Right atrium auricular region (tissue), 2 donors: ENCODE results near the gene CRTC2. TPM values are rescaled to one million over a fixed set of nuclear protein-coding genes. Genes with fewer than 3 reads are reported as not detected.
A peak's percentile ranks its signal among the peaks of the same experiment; 100 is the strongest.

ENCODE experiments used
- DNase-seq: peaks from one replicate; pipeline ENCODE4 v3.0.0-alpha.2; 2019; ENCODE audit warnings: low spot score
- H3K27ac ChIP-seq, 2 donors: fragments of 200-600 bp; sonication (generic); 1 replicate in 1 of 2; 2 replicates in 1 of 2; pipeline ENCODE4 v1.5.1; 2016 to 2019
- H3K27me3 ChIP-seq, 2 donors: fragments of 200-600 bp; sonication (generic); one replicate each; pipeline versions ENCODE4 v1.5.1 to v1.6.0; 2017 to 2019
- H3K36me3 ChIP-seq: fragments of 200-600 bp; sonication (generic); one replicate; pipeline ENCODE4 v1.5.1; 2016
- H3K4me1 ChIP-seq, 2 donors: fragments of 200-600 bp; sonication (generic); one replicate each; pipeline versions ENCODE4 v1.5.1 to v1.6.0; 2017 to 2019
- H3K4me3 ChIP-seq, 2 donors: fragments of 200-600 bp; sonication (generic); 1 replicate in 1 of 2; 2 replicates in 1 of 2; pipeline ENCODE4 v1.5.1; 2017 to 2019; ENCODE audit warnings: mild to moderate bottlenecking in 1 of 2, moderate library complexity in 1 of 2
- H3K9me3 ChIP-seq, 2 donors: fragments of 200-600 bp; sonication (generic); one replicate each; pipeline ENCODE4 v1.5.1; 2019
- total RNA-seq, 2 donors: library from RNA; depleted of rRNA; stranded (reverse); fragments of >200 nt; gene quantifications; one replicate each; pipeline ENCODE4 v1.1.0, GENCODE V29; 2016
- TF ChIP-seq, protein P1 (sequence below), 2 donors: fragments of 200-600 bp; sonication (generic); IDR thresholded peaks; one replicate each; pipeline ENCODE4 v1.5.1; 2019; ENCODE audit warnings: antibody characterized with exemption in 2 of 2

The CRTC2 gene
- total RNA-seq, 2 donors from 2014 or later = 10.5 to 14.3 TPM

DNA sequence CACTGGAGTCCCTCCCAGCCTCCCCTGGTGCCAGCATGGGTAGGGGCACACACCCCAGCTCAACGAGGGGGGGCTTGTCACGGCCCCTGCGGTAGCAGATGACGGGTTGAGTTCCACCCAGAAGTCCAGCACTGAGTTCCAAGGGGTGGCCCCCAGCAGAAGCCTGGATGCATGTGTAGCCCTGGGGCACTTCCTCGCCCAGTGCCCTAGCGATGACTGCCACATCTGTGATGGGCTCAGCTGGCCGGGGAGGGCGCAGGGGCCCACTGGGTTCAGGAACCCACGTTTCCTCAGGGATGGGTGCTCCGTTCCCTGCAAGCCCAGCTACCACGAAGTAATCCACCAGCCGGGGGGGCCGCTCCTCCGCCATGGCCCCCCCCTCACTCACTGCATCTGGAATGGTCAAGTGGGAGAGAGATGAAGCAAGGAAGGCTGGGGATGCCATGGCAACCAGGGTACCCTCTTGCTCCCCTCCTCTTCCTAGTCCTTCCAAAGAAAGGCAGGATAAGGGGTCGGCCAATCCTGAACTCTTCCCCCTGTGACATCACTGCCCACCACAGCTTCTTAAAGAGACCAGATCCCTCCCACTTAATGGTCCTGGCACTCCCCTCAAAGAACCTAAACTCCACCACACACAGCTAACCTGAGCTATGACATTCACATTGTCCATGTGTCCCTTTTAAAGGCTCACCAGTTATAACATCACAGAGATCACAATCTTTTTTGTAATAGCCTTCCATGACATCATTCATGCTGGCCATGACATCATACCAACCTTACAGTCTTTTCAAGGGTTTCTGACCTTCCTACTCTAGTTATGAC, 14.2 kb downstream of the CRTC2 start:
- Histone ChIP-seq H3K27ac (peak overlapping the region; percentile 98), H3K4me3 (peak overlapping the region in 1 of 2 donors; percentile 90), H3K4me1 (peaks cover 0 to 35% of the 10 kb centered on the region in 2 donors), H3K27me3 (no peaks in the 10 kb centered on the region), H3K9me3 (no peaks in the 10 kb centered on the region), H3K36me3 (peaks cover 47% of the 10 kb centered on the region)
- TF ChIP-seq, protein P1, sequence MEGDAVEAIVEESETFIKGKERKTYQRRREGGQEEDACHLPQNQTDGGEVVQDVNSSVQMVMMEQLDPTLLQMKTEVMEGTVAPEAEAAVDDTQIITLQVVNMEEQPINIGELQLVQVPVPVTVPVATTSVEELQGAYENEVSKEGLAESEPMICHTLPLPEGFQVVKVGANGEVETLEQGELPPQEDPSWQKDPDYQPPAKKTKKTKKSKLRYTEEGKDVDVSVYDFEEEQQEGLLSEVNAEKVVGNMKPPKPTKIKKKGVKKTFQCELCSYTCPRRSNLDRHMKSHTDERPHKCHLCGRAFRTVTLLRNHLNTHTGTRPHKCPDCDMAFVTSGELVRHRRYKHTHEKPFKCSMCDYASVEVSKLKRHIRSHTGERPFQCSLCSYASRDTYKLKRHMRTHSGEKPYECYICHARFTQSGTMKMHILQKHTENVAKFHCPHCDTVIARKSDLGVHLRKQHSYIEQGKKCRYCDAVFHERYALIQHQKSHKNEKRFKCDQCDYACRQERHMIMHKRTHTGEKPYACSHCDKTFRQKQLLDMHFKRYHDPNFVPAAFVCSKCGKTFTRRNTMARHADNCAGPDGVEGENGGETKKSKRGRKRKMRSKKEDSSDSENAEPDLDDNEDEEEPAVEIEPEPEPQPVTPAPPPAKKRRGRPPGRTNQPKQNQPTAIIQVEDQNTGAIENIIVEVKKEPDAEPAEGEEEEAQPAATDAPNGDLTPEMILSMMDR (IDR thresholded peaks at IDR 0.05) = no peak
- DNase-seq = no peak

DNA sequence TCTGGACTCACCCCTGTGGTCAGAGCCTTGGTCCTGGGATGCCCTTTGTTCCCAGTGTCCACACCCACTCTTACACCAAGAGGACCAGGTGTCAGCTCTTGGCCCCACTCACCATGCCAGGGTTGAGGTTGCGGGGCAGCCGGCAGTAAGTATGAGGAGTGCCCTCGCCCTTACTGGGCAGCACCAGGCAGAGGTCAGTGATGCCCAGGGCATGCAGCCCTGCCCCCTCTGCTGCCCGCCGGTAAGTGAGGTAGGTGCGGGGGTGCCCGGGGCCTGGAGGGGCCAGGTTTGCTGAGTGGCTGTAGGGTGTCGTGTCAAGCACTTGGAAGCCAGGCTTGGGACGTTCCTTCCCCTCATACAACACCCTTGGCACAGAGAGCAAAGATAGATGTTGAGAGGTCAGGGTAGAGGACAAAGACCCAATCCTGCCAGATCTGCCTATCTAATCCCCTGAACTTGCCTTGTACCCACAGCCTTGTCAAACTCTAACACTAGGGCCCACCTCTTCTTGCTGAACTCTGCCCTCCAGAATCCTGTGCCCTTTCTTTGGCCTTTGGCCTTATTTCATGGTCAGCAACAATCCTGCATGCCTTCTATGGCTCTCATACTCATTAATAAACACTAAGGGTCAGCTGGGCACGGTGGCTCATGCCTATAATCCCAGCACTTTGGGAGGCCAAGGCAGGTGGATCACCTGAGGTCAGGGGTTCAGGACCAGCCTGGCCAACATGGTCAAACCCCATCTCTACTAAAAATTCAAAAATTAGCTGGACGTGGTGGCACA, 15.5 kb downstream of the CRTC2 start:
- DNase-seq = no peak
- no peaks in the 10 kb centered on the region for H3K9me3 ChIP-seq
- no peaks in the 10 kb centered on the region for H3K27me3 ChIP-seq
- TF ChIP-seq, protein P1 (IDR thresholded peaks at IDR 0.05) = no peak
- H3K27ac ChIP-seq = no peak overlapping the region
- no peak overlapping the region for H3K4me3 ChIP-seq
- peaks cover 44% of the 10 kb centered on the region for H3K36me3 ChIP-seq
- H3K4me1 ChIP-seq = peaks cover 0 to 35% of the 10 kb centered on the region in 2 donors

DNA sequence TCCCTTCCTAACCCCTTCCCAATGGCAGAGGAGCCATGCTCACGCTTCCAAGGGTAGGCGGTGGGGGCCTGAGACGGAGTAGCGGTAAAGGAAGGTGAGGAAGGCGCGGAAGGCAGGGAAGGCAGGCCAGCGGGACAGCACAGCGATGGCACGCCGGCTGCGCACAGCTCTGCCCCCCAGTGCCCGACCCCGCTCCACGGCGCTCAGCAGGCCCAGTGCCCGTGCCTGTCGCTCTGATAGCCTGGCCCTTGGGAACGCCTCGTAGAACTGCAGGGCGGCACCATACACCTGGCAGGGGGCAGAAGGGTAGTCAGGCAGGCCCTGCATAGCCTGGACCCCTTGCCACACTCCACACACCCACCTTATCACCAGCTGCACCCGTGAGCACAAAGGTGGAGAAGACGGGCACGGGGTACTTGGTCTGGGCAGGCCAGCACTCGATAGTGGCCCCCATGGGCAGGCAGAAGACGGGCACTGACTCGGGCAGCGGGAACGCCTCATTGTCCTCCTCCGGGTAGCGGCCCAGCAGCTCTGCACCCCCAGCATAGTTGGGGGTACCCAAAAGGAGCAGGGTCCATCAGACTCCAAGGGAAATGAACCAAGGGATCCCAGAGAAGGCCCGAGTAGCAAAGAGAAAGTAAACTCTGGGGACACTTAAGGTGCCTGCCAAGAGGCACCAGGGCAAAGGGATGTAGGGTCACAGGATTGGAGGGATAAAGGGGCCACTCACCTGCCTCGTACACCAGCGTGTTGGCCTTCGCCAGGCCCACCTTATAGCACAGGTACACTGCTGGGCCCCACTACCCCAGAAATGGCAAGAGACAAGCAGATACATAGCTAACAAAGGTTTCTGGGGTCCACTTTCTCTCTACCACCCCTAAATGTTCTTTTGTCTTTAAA, 16.3 kb downstream of the CRTC2 start:
- no peaks in the 10 kb centered on the region for H3K27me3 ChIP-seq
- no peaks in the 10 kb centered on the region for H3K9me3 ChIP-seq
- TF ChIP-seq, protein P1 (IDR thresholded peaks at IDR 0.05) = no peak
- H3K4me3 ChIP-seq = no peak overlapping the region
- H3K36me3 ChIP-seq = peaks cover 45% of the 10 kb centered on the region
- H3K4me1 ChIP-seq = peaks cover 0 to 32% of the 10 kb centered on the region in 2 donors
- H3K27ac ChIP-seq = no peak overlapping the region
- DNase-seq = no peak

DNA sequence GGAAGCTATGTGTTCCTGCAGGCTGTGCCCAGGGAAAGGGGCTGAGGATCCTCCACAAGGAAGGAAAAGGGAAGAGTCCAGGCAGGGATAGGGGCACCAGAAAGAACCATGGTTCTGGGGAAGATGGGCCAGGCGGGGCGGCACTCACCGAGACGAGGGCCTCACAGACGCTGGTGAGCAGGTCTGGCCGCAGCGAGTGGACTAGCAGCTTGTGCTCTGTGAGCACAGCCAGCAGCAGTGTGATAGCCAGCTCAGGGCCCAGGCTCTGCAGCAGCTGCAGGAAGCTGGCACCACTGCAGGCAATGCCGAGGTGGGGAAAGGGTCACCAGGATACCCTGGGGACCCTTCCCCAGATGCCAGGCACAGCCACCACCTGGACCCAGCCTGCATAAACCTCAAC, 17.7 kb downstream of the CRTC2 start:
- H3K4me3 ChIP-seq = no peak overlapping the region
- H3K36me3 ChIP-seq = peaks cover 58% of the 10 kb centered on the region
- no peak for DNase-seq
- H3K27ac ChIP-seq = no peak overlapping the region
- peaks cover 0 to 26% of the 10 kb centered on the region in 2 donors for H3K4me1 ChIP-seq
- TF ChIP-seq, protein P1 (IDR thresholded peaks at IDR 0.05) = no peak
- no peaks in the 10 kb centered on the region for H3K27me3 ChIP-seq
- no peaks in the 10 kb centered on the region for H3K9me3 ChIP-seq

DNA sequence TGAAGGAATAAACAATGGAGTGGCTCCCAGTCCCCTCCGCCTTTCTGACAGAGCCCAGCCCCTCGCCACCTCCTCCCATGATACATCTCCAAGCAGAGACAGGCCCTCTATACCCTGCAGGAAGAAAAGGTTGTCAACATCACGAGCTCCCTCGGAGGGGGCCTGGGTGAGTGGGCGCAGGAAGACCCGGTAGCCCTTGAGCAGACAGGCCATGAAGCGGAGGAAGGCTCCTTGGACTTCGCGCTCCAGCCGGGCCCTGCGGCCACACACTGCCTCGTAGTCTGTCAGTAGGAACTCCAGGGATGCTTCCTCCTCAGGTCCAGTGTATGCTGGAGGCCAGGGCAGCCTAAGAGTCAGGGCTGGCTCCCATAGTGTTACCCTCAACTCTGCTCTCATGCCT, 18.9 kb downstream of the CRTC2 start:
- Histone ChIP-seq H3K27me3 (no peaks in the 10 kb centered on the region), H3K9me3 (no peaks in the 10 kb centered on the region), H3K4me3 (no peak overlapping the region), H3K27ac (no peak overlapping the region), H3K4me1 (peaks cover 0 to 15% of the 10 kb centered on the region in 2 donors), H3K36me3 (peaks cover 71% of the 10 kb centered on the region)
- no peak for DNase-seq
- TF ChIP-seq, protein P1 (IDR thresholded peaks at IDR 0.05) = no peak
